ENCODE measurements around the gene SLC14A1. TPM values are rescaled to one million over a fixed set of nuclear protein-coding genes. Genes with fewer than 3 reads are reported as not detected.

Gene SLC14A1
- total RNA-seq, 4 donors from 2014 or later, result 1.1 to 8.2 (median 7.1) TPM

- no peak for ATAC-seq
- intact Hi-C loops (cut with DNase I; ENCODE audit: low total_unique reads), result no loop called here
- in situ Hi-C loops (cut with MboI; ENCODE audit: low sequenced_read_pairs in 4 of 4), result no loop called here
Observed at GRCh38 chr18:45793264-45793965, 69.4 kb downstream of the SLC14A1 start.

DNA sequence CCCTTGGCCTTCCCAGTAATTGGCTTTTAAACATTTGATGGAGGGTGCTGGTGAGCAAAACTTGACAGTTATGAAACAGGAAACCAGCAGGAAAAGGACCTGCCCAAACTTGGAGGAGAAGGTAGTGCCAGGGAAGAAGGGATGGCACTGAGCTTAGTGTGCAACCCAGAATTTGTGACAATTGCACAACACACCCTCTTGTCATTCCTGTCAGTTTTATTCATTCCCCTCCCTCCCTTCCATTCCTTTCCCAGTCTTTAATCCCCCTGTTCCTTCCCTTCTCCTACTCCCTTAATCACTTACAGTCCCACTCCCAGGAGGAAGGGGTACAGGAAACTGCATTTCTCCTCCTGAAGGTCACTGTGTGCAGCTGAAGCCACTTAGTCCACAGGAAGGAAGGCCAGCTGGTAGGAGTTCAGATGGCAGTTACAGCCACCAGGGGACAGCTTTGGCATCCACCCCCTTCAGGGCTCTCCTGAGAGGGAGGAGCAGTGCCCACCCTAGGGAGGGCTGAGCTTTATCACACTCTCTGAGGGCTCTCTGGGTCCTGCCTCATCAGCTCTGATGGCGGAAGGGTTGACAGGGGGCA is 77.5 kb downstream of the SLC14A1 start:
- Histone ChIP-seq H3K4me3 (no peak overlapping the region), H3K4me1 (no peaks in the 10 kb centered on the region), H3K27ac (no peak overlapping the region), H3K36me3 (no peaks in the 10 kb centered on the region), H3K9me3 (peaks cover 0 to 4% (median 0%) of the 10 kb centered on the region in 3 donors), H3K27me3 (no peaks in the 10 kb centered on the region)
- in situ Hi-C loops (cut with MboI; ENCODE audit: low sequenced_read_pairs in 4 of 4), result no loop called here
- no peak for ATAC-seq
- intact Hi-C loops (cut with DNase I; ENCODE audit: low total_unique reads), result no loop called here
- TF ChIP-seq POLR2A (IDR thresholded peaks at IDR 0.05), result no peak
- TF ChIP-seq, protein P1, sequence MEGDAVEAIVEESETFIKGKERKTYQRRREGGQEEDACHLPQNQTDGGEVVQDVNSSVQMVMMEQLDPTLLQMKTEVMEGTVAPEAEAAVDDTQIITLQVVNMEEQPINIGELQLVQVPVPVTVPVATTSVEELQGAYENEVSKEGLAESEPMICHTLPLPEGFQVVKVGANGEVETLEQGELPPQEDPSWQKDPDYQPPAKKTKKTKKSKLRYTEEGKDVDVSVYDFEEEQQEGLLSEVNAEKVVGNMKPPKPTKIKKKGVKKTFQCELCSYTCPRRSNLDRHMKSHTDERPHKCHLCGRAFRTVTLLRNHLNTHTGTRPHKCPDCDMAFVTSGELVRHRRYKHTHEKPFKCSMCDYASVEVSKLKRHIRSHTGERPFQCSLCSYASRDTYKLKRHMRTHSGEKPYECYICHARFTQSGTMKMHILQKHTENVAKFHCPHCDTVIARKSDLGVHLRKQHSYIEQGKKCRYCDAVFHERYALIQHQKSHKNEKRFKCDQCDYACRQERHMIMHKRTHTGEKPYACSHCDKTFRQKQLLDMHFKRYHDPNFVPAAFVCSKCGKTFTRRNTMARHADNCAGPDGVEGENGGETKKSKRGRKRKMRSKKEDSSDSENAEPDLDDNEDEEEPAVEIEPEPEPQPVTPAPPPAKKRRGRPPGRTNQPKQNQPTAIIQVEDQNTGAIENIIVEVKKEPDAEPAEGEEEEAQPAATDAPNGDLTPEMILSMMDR (IDR thresholded peaks at IDR 0.05 in 4 of 5, conservative IDR thresholded peaks at IDR 0.05 in 1 of 5), result no peak
- DNase-seq, result no peak

More at GRCh38 chr18:45793264-45793965, 69.4 kb downstream of the SLC14A1 start:
- no peaks in the 10 kb centered on the region for H3K9me3 ChIP-seq
- DNase-seq, result no peak
- no peaks in the 10 kb centered on the region for H3K27me3 ChIP-seq
- TF ChIP-seq, protein P1 (IDR thresholded peaks at IDR 0.05 in 4 of 5, conservative IDR thresholded peaks at IDR 0.05 in 1 of 5), result no peak
- no peak for TF ChIP-seq POLR2A (IDR thresholded peaks at IDR 0.05)
- H3K36me3 ChIP-seq, result no peaks in the 10 kb centered on the region
- no peak overlapping the region for H3K4me3 ChIP-seq
- no peak overlapping the region for H3K27ac ChIP-seq
- no peaks in the 10 kb centered on the region for H3K4me1 ChIP-seq

Other genes with a start within 250 kb of the SLC14A1 start
- gene SLC14A2, start 108.7 kb upstream of the SLC14A1 start, total RNA-seq, result under 1 TPM in 1 of 4 donors, not detected in 3; 0.36 TPM
- gene SIGLEC15, start 101.5 kb downstream of the SLC14A1 start, total RNA-seq, result not detected
- 10 to 100 TPM; 18.7 to 30.3 (median 24.0) TPM for gene EPG5, start 243.1 kb downstream of the SLC14A1 start, total RNA-seq